T-cell (primary cell): ENCODE results near the gene TUBGCP3. TPM values are rescaled to one million over a fixed set of nuclear protein-coding genes. Genes with fewer than 3 reads are reported as not detected.

ENCODE experiments used
- ATAC-seq, 4 experiments: fragments of 200-7000 bp in 3 of 4; fragments of 150-1000 bp in 1 of 4; cut with Tn5 transposase; replicated peaks in 1 of 4; 1 replicate in 3 of 4; 2 replicates in 1 of 4; pipeline ENCODE4 v1.10.0; 2021; ENCODE audit warnings: moderate library complexity in 3 of 4, mild to moderate bottlenecking in 2 of 4, moderate number of reproducible peaks in 1 of 4
- CTCF ChIA-PET, 2 donors: fragments of 300-600 bp; sonication (Branson Sonifier 250); formaldehyde crosslinking; loops; one replicate each; lab custom pipeline; 2022; ENCODE audit warnings: antibody characterized with exemption in 2 of 2; lab: Charles Lee
- POLR2A ChIA-PET, 2 donors: fragments of 300-600 bp; sonication (Branson Sonifier 250); formaldehyde crosslinking; loops; one replicate each; lab custom pipeline; 2022; ENCODE audit warnings: antibody characterized with exemption in 2 of 2; lab: Charles Lee
- DNase-seq, 35 experiments: peaks; one replicate each; pipeline versions ENCODE4 v3.0.0 to v3.0.0-alpha.2; 2013 to 2023
- H3K27ac ChIP-seq: one replicate; pipeline ENCODE4 v1.5.1; 2013; ENCODE audit warnings: low read length
- H3K27me3 ChIP-seq, 2 experiments: replicated peaks in 1 of 2; 1 replicate in 1 of 2; 2 replicates in 1 of 2; pipeline versions ENCODE4 v1.6.1 to v1.7.0; 2013; ENCODE audit warnings: low read length in 1 of 2, mixed read lengths in 1 of 2; ENCODE audit not compliant: control insufficient read depth in 2 of 2, insufficient read depth in 2 of 2; ENCODE audit errors: extremely low read depth in 1 of 2
- H3K36me3 ChIP-seq, 2 donors: 1 replicate in 1 of 2; 2 replicates in 1 of 2; pipeline versions ENCODE4 v1.6.1 to v1.7.0; 2013; ENCODE audit warnings: low read length in 1 of 2; ENCODE audit not compliant: control insufficient read depth in 2 of 2, insufficient read depth in 1 of 2; ENCODE audit errors: extremely low read depth in 1 of 2
- H3K4me1 ChIP-seq, 2 experiments: 1 replicate in 1 of 2; 2 replicates in 1 of 2; pipeline versions ENCODE4 v1.6.1 to v1.7.0; 2013; ENCODE audit warnings: low read length in 2 of 2, mixed read lengths in 1 of 2; ENCODE audit not compliant: insufficient read depth in 2 of 2, control insufficient read depth in 1 of 2; ENCODE audit errors: extremely low read depth in 1 of 2
- H3K4me3 ChIP-seq, 2 donors: 1 replicate in 1 of 2; 2 replicates in 1 of 2; pipeline versions ENCODE4 v1.5.1 to v1.7.0; 2013; ENCODE audit warnings: mild to moderate bottlenecking in 2 of 2, low read length in 1 of 2, moderate library complexity in 1 of 2; ENCODE audit not compliant: control insufficient read depth in 1 of 2; ENCODE audit errors: extremely low read depth in 1 of 2
- H3K9me3 ChIP-seq: 2 replicates; pipeline ENCODE4 v1.7.0; 2013
- H3K27ac Mint-ChIP-seq, 2 donors: one replicate each; pipeline ENCODE4 v1.8.0; 2020 to 2021; ENCODE audit warnings: mild to moderate bottlenecking in 2 of 2, mixed read lengths in 2 of 2
- H3K27me3 Mint-ChIP-seq, 2 donors: one replicate each; pipeline ENCODE4 v1.8.0; 2021 to 2022; ENCODE audit warnings: mixed read lengths in 2 of 2
- H3K36me3 Mint-ChIP-seq: one replicate; pipeline ENCODE4 v1.8.0; 2021; ENCODE audit warnings: mixed read lengths
- H3K4me1 Mint-ChIP-seq, 3 donors: one replicate each; pipeline ENCODE4 v1.8.0; 2020 to 2022; ENCODE audit warnings: mixed read lengths in 3 of 3, mild to moderate bottlenecking in 1 of 3
- H3K4me3 Mint-ChIP-seq, 3 donors: one replicate each; pipeline ENCODE4 v1.8.0; 2020 to 2022; ENCODE audit warnings: mild to moderate bottlenecking in 3 of 3, mixed read lengths in 3 of 3, moderate library complexity in 3 of 3
- H3K9me3 Mint-ChIP-seq, 3 donors: one replicate each; pipeline ENCODE4 v1.8.0; 2020 to 2022; ENCODE audit warnings: mixed read lengths in 3 of 3
- WGBS: methylation state at CpG from one replicate; pipeline ENCODE4 v1.1.5; 2013; ENCODE audit warnings: missing lambda C conversion rate; ENCODE audit not compliant: insufficient coverage; 5-methylcytosine and 5-hydroxymethylcytosine counted together
- total RNA-seq, 35 experiments: library from RNA in 6 of 35; stranded (reverse) in 6 of 35; fragments of 120-200 nt in 1 of 35; gene quantifications; one replicate each; pipeline versions ENCODE4 v1.2.1 to v1.2.4 and lab custom pipeline; 2013 to 2026

TUBGCP3 gene
- total RNA-seq, 5 donors from 2014 or later (not counting 1 experiment from before 2014, with no cell fraction given) = 36.2 to 47.2 (median 44.7) TPM

DNA sequence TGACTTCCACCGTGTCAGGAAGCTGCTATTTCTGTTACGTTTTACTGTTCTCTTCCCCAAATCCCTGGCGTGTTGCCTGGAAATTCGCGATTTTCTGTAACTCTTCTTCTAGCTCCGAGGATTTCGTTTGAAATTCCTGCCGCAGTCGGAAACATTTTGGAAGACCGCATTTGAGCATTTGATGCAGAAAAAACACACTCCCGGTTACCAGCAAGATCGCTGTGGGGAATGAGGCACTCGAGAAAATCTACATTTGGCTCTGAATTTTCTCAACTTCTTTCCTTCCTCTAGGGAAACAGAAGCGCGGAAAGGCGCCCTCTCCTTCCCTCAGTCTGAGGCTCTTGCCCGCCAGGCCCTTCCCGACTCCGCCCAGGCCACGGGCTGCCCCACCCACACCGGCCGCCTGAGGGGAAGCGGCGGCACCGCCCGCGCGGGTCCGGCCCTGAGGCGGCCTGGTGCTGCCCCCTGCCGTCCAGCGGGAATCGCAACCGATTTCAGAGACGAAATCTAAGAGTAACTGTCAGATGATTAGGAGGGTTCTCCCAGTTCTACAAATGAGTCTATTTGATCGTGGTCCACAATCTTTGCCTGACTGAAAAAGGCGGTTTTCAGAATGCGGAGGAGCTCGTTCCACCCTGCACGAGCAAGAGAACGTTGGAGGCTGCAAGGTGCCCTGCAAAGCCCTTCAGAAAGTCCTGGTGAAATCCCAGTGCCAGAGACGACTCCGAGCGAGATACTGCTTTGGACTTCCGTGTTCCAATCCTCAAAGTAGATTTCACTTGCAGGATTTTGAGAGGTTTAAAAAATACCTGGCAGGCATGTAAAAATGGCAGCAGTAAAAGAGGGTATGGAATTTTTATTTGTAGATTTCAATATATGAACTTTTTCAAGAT, 18.4 kb upstream of the TUBGCP3 start:
- ATAC-seq = peak; percentile 99 to 100 (median 100)
- Mint-ChIP-seq H3K36me3 (no peaks in the 10 kb centered on the region), H3K4me3 (peak overlapping the region; percentile 72 to 82 (median 80)), H3K27ac (no peak overlapping the region), H3K4me1 (peaks cover 10 to 11% (median 10%) of the 10 kb centered on the region in 3 donors), H3K9me3 (no peaks in the 10 kb centered on the region), H3K27me3 (peaks cover 16 to 29% of the 10 kb centered on the region in 2 donors)
- Histone ChIP-seq H3K4me1 (peaks cover 2 to 3% of the 10 kb centered on the region in 2 experiments), H3K27me3 (peaks cover 0 to 15% of the 10 kb centered on the region in 2 experiments), H3K27ac (no peak overlapping the region), H3K4me3 (peak overlapping the region; percentile 51 to 64), H3K9me3 (no peaks in the 10 kb centered on the region), H3K36me3 (no peaks in the 10 kb centered on the region)
- ChIA-PET CTCF (interaction anchor here (0.6 to 2.1 kb wide), 8 partner anchors 9 to 1539 kb away, joined by 3 to 6 read pairs (median 4); partner anchors contain the start of gene TUBGCP3 (in 1 of the 2)), POLR2A (interaction anchor here in 1 of 2 donors (0.6 kb wide), 3 partner anchors 21 to 401 kb away, joined by 3 read pairs; no protein-coding TSS in a partner anchor)
- DNase-seq = peak; percentile 45 to 88 (median 73)
- WGBS = 5% methylated on average over 43 of the region's 45 CpGs

DNA sequence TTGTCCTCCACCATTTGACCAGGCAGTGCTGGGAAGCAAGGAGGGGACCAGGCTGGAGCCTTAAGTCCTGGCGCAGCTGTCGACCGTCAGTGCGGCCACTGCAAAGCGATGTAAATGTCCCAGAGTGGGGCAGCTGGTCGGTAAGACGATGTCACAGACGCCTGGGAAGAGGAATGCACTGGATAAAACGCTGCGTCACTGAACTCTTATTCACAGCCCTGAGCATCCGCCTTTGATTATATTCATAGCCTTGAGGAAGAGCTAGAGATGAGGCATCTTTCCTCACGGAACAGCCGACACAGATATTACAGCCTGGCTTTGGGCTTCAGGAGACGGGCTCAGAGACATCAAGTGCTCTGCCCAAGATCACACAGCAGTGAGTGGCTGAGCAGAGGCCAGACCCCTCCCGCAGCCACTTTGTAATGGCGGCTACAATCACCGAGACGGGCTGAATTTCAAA, 17.6 kb upstream of the TUBGCP3 start:
- H3K4me1 ChIP-seq = peaks cover 2 to 3% of the 10 kb centered on the region in 2 experiments
- no peak overlapping the region for H3K27ac ChIP-seq
- Mint-ChIP-seq H3K27ac (no peak overlapping the region), H3K9me3 (no peaks in the 10 kb centered on the region), H3K4me1 (peaks cover 10 to 11% (median 10%) of the 10 kb centered on the region in 3 donors), H3K36me3 (no peaks in the 10 kb centered on the region), H3K27me3 (peaks cover 12 to 23% of the 10 kb centered on the region in 2 donors), H3K4me3 (peak overlapping the region; percentile 72 to 82 (median 80))
- no peak for DNase-seq
- H3K9me3 ChIP-seq = no peaks in the 10 kb centered on the region
- peaks cover 0 to 17% of the 10 kb centered on the region in 2 experiments for H3K27me3 ChIP-seq
- peak overlapping the region in 1 of 2 donors; percentile 64 for H3K4me3 ChIP-seq
- no peaks in the 10 kb centered on the region for H3K36me3 ChIP-seq
- peak in 1 of 4 experiments; percentile 6 for ATAC-seq
- WGBS = 85% methylated on average over 15 of the region's 18 CpGs
- POLR2A ChIA-PET = interaction anchor here in 1 of 2 donors (0.6 kb wide), 1 partner anchor 400 kb away, joined by 3 read pairs; no protein-coding TSS in a partner anchor
- CTCF ChIA-PET = interaction anchor here (0.6 to 1.7 kb wide), 8 partner anchors 9 to 1538 kb away, joined by 3 to 6 read pairs (median 3); partner anchors contain the start of gene TUBGCP3 (in 1 of the 2)

DNA sequence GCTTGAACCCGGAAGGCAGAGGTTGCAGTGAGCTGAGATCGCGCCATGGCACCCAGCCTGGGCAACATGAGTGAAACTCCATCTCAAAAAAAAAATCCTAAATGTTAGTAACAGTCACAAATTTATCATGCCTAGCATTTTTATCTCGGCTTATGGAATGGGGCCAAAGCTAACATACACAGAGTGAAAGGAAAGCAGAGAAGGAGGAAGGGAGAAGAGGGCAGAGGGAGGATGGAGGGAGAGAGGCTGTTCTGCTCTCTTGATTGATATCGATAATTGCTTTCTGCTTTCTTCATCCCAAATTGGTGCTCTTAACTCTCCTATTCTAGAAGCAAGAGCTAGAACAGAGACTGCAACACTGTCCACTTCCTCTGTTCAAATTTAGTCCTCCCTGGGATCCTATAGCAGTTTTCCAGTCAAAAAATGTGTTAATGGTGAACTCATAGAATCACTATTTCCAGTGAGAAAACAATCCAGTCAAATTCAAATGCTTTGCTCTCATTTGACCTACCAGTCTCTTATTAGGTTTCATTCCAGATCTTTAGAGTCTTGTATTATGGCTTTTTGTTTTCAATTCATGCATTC, 15.8 kb upstream of the TUBGCP3 start:
- H3K4me1 Mint-ChIP-seq = peaks cover 10 to 11% (median 10%) of the 10 kb centered on the region in 3 donors
- no peaks in the 10 kb centered on the region for H3K36me3 ChIP-seq
- H3K27me3 Mint-ChIP-seq = peaks cover 12 to 16% of the 10 kb centered on the region in 2 donors
- H3K27ac ChIP-seq = no peak overlapping the region
- ChIA-PET CTCF (no interaction called here), POLR2A (no interaction called here)
- peaks cover 0 to 20% of the 10 kb centered on the region in 2 experiments for H3K27me3 ChIP-seq
- no peak overlapping the region for H3K4me3 ChIP-seq
- H3K9me3 Mint-ChIP-seq = no peaks in the 10 kb centered on the region
- whole genome bisulfite sequencing = 100% methylated on average over 1 of the region's 5 CpGs
- no peak overlapping the region for H3K27ac Mint-ChIP-seq
- peaks cover 2 to 3% of the 10 kb centered on the region in 2 experiments for H3K4me1 ChIP-seq
- H3K9me3 ChIP-seq = no peaks in the 10 kb centered on the region
- DNase-seq = no peak
- H3K4me3 Mint-ChIP-seq = no peak overlapping the region
- no peaks in the 10 kb centered on the region for H3K36me3 Mint-ChIP-seq
- ATAC-seq = no peak

DNA sequence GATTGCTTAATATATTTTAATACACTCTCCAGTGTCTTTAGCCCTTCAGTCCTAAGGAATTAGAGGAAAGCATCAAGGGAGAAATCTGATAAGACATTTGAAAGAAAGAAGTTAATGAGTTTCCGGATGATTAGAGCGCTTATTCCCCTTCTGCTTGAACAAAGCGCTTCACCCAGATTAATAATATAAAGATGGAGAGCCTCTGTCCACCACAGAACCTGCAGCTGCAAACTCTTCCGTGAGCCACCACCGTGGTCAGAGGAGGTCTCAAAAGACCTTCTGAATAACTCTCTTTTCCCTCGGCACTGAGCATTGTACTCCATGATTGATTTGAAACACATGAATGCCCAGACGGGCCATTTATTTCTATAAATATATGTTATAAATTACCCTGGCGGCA, 14.2 kb upstream of the TUBGCP3 start:
- ChIA-PET CTCF (no interaction called here), POLR2A (no interaction called here)
- no peak for DNase-seq
- H3K4me1 Mint-ChIP-seq = peaks cover 10 to 11% (median 10%) of the 10 kb centered on the region in 3 donors
- WGBS = no CpG with 5 or more reads among the region's 8 CpGs
- Histone ChIP-seq H3K4me3 (no peak overlapping the region), H3K36me3 (no peaks in the 10 kb centered on the region), H3K4me1 (peaks cover 2 to 3% of the 10 kb centered on the region in 2 experiments), H3K9me3 (no peaks in the 10 kb centered on the region), H3K27me3 (peaks cover 0 to 20% of the 10 kb centered on the region in 2 experiments), H3K27ac (no peak overlapping the region)
- no peaks in the 10 kb centered on the region for H3K9me3 Mint-ChIP-seq
- no peak overlapping the region for H3K4me3 Mint-ChIP-seq
- peaks cover 9 to 14% of the 10 kb centered on the region in 2 donors for H3K27me3 Mint-ChIP-seq
- no peaks in the 10 kb centered on the region for H3K36me3 Mint-ChIP-seq
- no peak for ATAC-seq
- H3K27ac Mint-ChIP-seq = no peak overlapping the region

- Histone ChIP-seq H3K27me3 (peaks cover 0 to 20% of the 10 kb centered on the region in 2 experiments), H3K4me3 (no peak overlapping the region), H3K36me3 (no peaks in the 10 kb centered on the region), H3K27ac (no peak overlapping the region), H3K4me1 (no peaks in the 10 kb centered on the region), H3K9me3 (no peaks in the 10 kb centered on the region)
- Mint-ChIP-seq H3K9me3 (no peaks in the 10 kb centered on the region), H3K4me3 (no peak overlapping the region), H3K4me1 (peaks cover 6 to 7% (median 7%) of the 10 kb centered on the region in 3 donors), H3K36me3 (no peaks in the 10 kb centered on the region), H3K27me3 (peaks cover 9 to 15% of the 10 kb centered on the region in 2 donors), H3K27ac (no peak overlapping the region)
- 91% methylated on average over 12 of the region's 14 CpGs for WGBS
- DNase-seq (no peak), ATAC-seq (no peak)
- POLR2A ChIA-PET = no interaction called here
- CTCF ChIA-PET = no interaction called here
Observed at GRCh38 chr13:112601371-112601770, 13.4 kb upstream of the TUBGCP3 start.

DNA sequence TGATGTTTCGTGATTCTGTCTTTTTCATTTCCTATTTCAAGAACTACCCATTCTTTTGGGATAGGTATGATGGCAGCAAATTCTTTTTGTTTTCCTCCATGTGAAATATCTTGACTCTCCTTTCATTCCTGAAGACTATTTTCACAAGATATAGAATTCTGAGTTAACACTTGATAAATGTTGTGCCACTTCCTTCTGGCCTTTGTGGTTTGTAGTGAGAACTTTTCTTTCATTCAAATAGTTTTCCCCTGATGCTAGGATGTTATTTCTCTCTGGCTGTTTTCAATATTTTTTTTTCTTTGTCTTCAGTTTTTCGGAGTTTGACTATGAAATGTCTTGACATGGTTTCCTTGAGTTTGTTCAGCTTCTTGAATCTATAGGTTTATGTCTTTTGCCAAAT, 8.3 kb upstream of the TUBGCP3 start:
- H3K4me3 ChIP-seq = no peak overlapping the region
- Mint-ChIP-seq H3K27me3 (peaks cover 12 to 21% of the 10 kb centered on the region in 2 donors), H3K9me3 (no peaks in the 10 kb centered on the region), H3K4me3 (no peak overlapping the region), H3K4me1 (peaks cover 0 to 3% (median 2%) of the 10 kb centered on the region in 3 donors), H3K27ac (no peak overlapping the region), H3K36me3 (peaks cover 3% of the 10 kb centered on the region)
- H3K4me1 ChIP-seq = no peaks in the 10 kb centered on the region
- DNase-seq (no peak), ATAC-seq (no peak)
- no peaks in the 10 kb centered on the region for H3K36me3 ChIP-seq
- no peaks in the 10 kb centered on the region for H3K9me3 ChIP-seq
- H3K27me3 ChIP-seq = peaks cover 0 to 12% of the 10 kb centered on the region in 2 experiments
- CTCF ChIA-PET = no interaction called here
- WGBS = no CpG with 5 or more reads among the region's 2 CpGs
- POLR2A ChIA-PET = no interaction called here
- no peak overlapping the region for H3K27ac ChIP-seq
